Cardiac fibroblast (primary cell): ENCODE data around the gene CACNB2.

Experiments
- DNase-seq, 2 donors: peaks; one replicate each; pipeline versions ENCODE4 v3.0.0 to v3.0.0-alpha.2; 2010; ENCODE audit warnings: low read depth in 2 of 2
- H3K4me3 ChIP-seq, 2 donors: replicated peaks in 1 of 2; 1 replicate in 1 of 2; 2 replicates in 1 of 2; pipeline ENCODE4 v1.5.1; 2011; ENCODE audit warnings: low read depth in 2 of 2, low read length in 2 of 2, mild to moderate bottlenecking in 2 of 2, moderate library complexity in 1 of 2
- CTCF ChIP-seq: IDR thresholded peaks from one replicate; pipeline ENCODE4 v1.5.1; 2011; ENCODE audit warnings: low read depth, mild to moderate bottlenecking, low read length, inconsistent platforms

The CACNB2 gene

GRCh38 chr10:18476076-18476647 is 335.9 kb downstream of the CACNB2 start:
- DNase-seq: no peak
- no peak for TF ChIP-seq CTCF
- H3K4me3 ChIP-seq: no peak overlapping the region

GRCh38 chr10:18478354-18478753 is 338.1 kb downstream of the CACNB2 start:
- DNase-seq: no peak
- H3K4me3 ChIP-seq: no peak overlapping the region
- no peak for TF ChIP-seq CTCF

GRCh38 chr10:18479502-18479901 is 339.3 kb downstream of the CACNB2 start:
- DNase-seq: no peak
- no peak for TF ChIP-seq CTCF

GRCh38 chr10:18483516-18484186 is 343.4 kb downstream of the CACNB2 start:
- no peak for DNase-seq
- no peak for TF ChIP-seq CTCF
- no peak overlapping the region for H3K4me3 ChIP-seq

More at GRCh38 chr10:18479502-18479901, 339.3 kb downstream of the CACNB2 start:
- H3K4me3 ChIP-seq: no peak overlapping the region

- peak in 1 of 2 donors; percentile 18 for DNase-seq
- no peak for TF ChIP-seq CTCF
- no peak overlapping the region for H3K4me3 ChIP-seq
Measured at GRCh38 chr10:18486438-18486837, 346.2 kb downstream of the CACNB2 start.

GRCh38 chr10:18490755-18491154 is 350.5 kb downstream of the CACNB2 start:
- no peak for TF ChIP-seq CTCF
- DNase-seq: no peak
- H3K4me3 ChIP-seq: no peak overlapping the region
